Astrocyte of the cerebellum (primary cell): ENCODE measurements around the gene PPP1R9B.

ENCODE experiments used
- DNase-seq: peaks from one replicate; pipeline ENCODE4 v3.0.0-alpha.2; 2011; ENCODE audit warnings: low read depth
- H3K4me3 ChIP-seq: 2 replicates; pipeline ENCODE4 v1.5.1; 2011; ENCODE audit warnings: mild to moderate bottlenecking, low read depth, low read length, moderate library complexity
- in situ Hi-C: cut with HindIII; loops from 2 replicates; pipeline ENCODE4 v1.10.0; 2017; ENCODE audit warnings: low sequenced_read_pairs
- TF ChIP-seq, protein P1 (sequence below): IDR thresholded peaks from 2 replicates; pipeline ENCODE4 v1.5.1; 2012; ENCODE audit warnings: low read length, low read depth, moderate library complexity, mild to moderate bottlenecking; ENCODE audit errors: missing control alignments

The PPP1R9B gene

GRCh38 chr17:50135316-50136095 is 15.0 kb downstream of the PPP1R9B start:
- H3K4me3 ChIP-seq: no peak overlapping the region
- in situ Hi-C loops: no loop called here
- TF ChIP-seq, protein P1, sequence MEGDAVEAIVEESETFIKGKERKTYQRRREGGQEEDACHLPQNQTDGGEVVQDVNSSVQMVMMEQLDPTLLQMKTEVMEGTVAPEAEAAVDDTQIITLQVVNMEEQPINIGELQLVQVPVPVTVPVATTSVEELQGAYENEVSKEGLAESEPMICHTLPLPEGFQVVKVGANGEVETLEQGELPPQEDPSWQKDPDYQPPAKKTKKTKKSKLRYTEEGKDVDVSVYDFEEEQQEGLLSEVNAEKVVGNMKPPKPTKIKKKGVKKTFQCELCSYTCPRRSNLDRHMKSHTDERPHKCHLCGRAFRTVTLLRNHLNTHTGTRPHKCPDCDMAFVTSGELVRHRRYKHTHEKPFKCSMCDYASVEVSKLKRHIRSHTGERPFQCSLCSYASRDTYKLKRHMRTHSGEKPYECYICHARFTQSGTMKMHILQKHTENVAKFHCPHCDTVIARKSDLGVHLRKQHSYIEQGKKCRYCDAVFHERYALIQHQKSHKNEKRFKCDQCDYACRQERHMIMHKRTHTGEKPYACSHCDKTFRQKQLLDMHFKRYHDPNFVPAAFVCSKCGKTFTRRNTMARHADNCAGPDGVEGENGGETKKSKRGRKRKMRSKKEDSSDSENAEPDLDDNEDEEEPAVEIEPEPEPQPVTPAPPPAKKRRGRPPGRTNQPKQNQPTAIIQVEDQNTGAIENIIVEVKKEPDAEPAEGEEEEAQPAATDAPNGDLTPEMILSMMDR: no peak
- no peak for DNase-seq

DNA sequence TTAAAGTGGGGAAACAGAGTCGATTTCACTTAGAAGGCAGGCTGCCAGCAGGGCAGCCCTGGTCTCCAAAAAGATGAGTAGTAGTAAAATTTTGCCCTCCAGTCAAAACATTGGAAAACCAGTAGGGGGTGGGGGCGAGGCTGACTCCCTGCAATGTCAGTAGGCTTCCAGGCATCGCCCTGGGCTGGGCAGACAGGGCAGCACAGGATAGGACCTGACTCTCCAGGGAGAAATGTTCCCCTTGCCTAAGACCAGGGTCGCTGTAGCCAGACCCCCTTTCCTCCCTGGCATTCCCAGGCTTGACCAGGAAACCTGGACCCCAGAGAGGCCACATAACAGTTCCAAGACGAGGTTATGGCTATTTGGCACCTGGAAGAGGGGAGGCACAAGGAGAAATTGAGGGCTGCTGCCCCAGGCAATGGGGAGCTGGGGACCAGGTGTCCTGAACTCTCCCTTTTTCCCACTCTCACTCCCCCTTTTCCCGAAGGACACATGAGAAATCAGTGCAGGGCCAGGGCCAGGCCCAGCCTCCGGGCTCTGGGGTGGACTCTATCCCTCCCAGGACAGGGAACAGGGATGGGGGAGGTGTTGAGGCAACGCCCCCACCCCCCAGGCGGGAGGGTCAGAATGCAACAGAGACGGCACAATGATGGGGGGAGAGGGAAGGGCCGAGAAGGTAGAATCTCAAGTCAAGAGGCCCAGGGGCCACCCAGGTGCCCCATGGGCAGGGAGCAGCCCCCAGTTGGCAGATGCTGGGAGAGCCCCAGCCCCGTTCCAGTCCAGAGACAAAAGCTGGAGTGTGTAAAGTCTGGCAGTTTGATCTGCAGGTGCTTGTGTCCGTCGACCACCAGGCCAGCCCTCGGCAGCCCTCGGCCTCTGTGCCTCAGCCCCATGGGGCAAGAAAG is 16.0 kb downstream of the PPP1R9B start:
- TF ChIP-seq, protein P1: peak; percentile 10
- DNase-seq: no peak
- in situ Hi-C loops: no loop called here
- H3K4me3 ChIP-seq: no peak overlapping the region

- no peak overlapping the region for H3K4me3 ChIP-seq
- no peak for DNase-seq
- in situ Hi-C loops: no loop called here
- TF ChIP-seq, protein P1: no peak
These were observed 16.7 kb downstream of the PPP1R9B start for GRCh38 chr17:50133769-50134099.

DNA sequence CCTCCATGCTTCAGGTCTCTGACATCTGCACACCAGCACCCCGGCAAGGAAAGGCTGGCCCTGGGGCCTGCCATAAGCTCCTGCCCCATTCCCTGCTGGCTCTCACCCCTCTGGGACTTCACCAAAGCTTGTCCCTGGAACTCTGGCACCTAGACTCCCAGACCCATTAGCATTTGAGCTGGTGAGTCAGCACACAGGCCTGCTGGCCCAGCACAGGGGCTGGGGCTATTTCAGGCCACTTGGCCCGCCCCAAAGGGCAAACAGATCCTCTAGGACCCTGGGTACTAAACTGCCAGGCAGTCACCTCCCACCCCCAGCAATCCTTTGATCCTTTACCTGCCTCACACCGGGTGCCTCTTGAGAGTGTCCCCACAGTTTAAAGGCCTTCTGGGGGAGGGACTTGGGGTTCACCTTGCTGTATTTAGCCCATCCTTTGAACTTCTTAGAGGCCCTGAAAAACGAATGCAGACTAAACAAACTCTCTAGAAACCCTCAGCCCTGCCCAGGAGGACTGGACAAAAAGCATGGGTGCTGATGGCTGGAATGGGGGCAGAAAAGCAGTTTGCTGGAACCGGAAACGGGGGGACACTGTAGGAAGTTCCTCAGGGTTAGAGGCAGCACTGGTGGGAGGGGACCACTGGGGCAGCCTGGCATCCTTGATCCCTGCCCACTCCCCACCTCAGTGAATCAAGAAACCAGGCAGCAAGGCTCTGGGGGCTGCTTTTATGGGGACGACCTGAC is 17.3 kb downstream of the PPP1R9B start:
- no peak for DNase-seq
- in situ Hi-C loops: no loop called here
- no peak overlapping the region for H3K4me3 ChIP-seq
- TF ChIP-seq, protein P1: no peak

GRCh38 chr17:50132104-50132794 is 18.2 kb downstream of the PPP1R9B start:
- TF ChIP-seq, protein P1: no peak
- DNase-seq: no peak
- in situ Hi-C loops: no loop called here
- H3K4me3 ChIP-seq: no peak overlapping the region
